A549 (cell line): ENCODE data around the gene SRRM1. TPM values are rescaled to one million over a fixed set of nuclear protein-coding genes. Genes with fewer than 3 reads are reported as not detected.
A peak's percentile ranks its signal among the peaks of the same experiment; 100 is the strongest.

ENCODE experiments used
- ATAC-seq, 2 experiments: fragments of 200-7000 bp in 1 of 2; fragments of >200 bp in 1 of 2; cut with Nextera tagmentation in 1 of 2; cut with Tn5 transposase in 1 of 2; 3 replicates each; pipeline versions ENCODE4 v1.8.0 to v1.9.1; 2018 to 2020; ENCODE audit warnings: mild to moderate bottlenecking in 1 of 2, moderate library complexity in 1 of 2
- CTCF ChIA-PET: fragments of 300-600 bp; sonication (Branson Sonifier 250); formaldehyde crosslinking; extraction: SDS; loops from one replicate; lab custom pipeline; 2021; ENCODE audit warnings: antibody characterized with exemption, inconsistent platforms; lab: Yijun Ruan, JAX
- POLR2A ChIA-PET: fragments of 350-600 bp; formaldehyde crosslinking; extraction: SDS; loops from one replicate; lab custom pipeline; 2021; ENCODE audit warnings: antibody characterized with exemption, inconsistent platforms; lab: Yijun Ruan, JAX
- DNase-seq, 2 experiments: peaks; one replicate each; pipeline versions ENCODE4 v3.0.0 to v3.0.0-alpha.2; 2011 to 2016; ENCODE audit warnings: low read depth in 1 of 2, low spot score in 1 of 2
- FAIRE-seq: peaks from 2 replicates; lab custom pipeline; 2011; peaks lifted over from hg19 to GRCh38; lab: Jason Lieb, UNC
- H3K27ac ChIP-seq, 2 experiments: fragments of >200 bp; sonication (Bioruptor Twin); formaldehyde crosslinking; 3 replicates each; pipeline ENCODE4 v1.5.1; 2016 to 2017
- H3K4me1 ChIP-seq: fragments of >200 bp; sonication (Bioruptor Twin); formaldehyde crosslinking; 3 replicates; pipeline ENCODE4 v1.6.1; 2016
- H3K4me2 ChIP-seq: fragments of >200 bp; sonication (Bioruptor Twin); formaldehyde crosslinking; 3 replicates; pipeline ENCODE4 v1.6.1; 2016
- H3K4me3 ChIP-seq: fragments of >200 bp; sonication (Bioruptor Twin); formaldehyde crosslinking; 3 replicates; pipeline ENCODE4 v1.5.1; 2016
- H3K9me3 ChIP-seq: fragments of >200 bp; sonication (Bioruptor Twin); formaldehyde crosslinking; 3 replicates; pipeline ENCODE4 v1.6.1; 2016
- BCL3 ChIP-seq: fragments of >200 bp; sonication (Bioruptor Twin); formaldehyde crosslinking; IDR thresholded peaks from 3 replicates; pipeline ENCODE4 v1.6.1; 2016
- CBX2 ChIP-seq: fragments of 200-600 bp; sonication (generic); IDR thresholded peaks from 2 replicates; pipeline ENCODE4 v1.6.1; 2016; ENCODE audit warnings: low read depth, mild to moderate bottlenecking, borderline replicate concordance
- CEBPB ChIP-seq, 2 experiments: fragments of >200 bp in 1 of 2; sonication (Bioruptor Twin) in 1 of 2; formaldehyde crosslinking in 1 of 2; IDR thresholded peaks; 2 replicates each; pipeline ENCODE4 v1.6.1; 2012 to 2016
- EHMT2 ChIP-seq: fragments of 200-600 bp; sonication (generic); IDR thresholded peaks from 2 replicates; pipeline ENCODE4 v1.6.1; 2016; ENCODE audit warnings: antibody characterized with exemption, low read depth, mild to moderate bottlenecking, moderate library complexity
- ELK1 ChIP-seq: fragments of 150-350 bp; IDR thresholded peaks from 2 replicates; pipeline ENCODE4 v1.6.1; 2014; ENCODE audit warnings: low read depth, mild to moderate bottlenecking, low read length
- GATA3 ChIP-seq: IDR thresholded peaks from 2 replicates; pipeline ENCODE4 v1.6.1; 2012; ENCODE audit warnings: borderline replicate concordance
- HEYL ChIP-seq: fragments of 250-450 bp; sonication (Bioruptor Pico); IDR thresholded peaks from 2 replicates; pipeline ENCODE4 v1.8.0; 2021; ENCODE audit warnings: mild to moderate bottlenecking, moderate library complexity
- HOXB13 ChIP-seq: fragments of 250-450 bp; sonication (Bioruptor Pico); IDR thresholded peaks from 2 replicates; pipeline ENCODE4 v1.5.0; 2020; ENCODE audit warnings: low read depth, mild to moderate bottlenecking, moderate library complexity
- JUNB ChIP-seq: fragments of >200 bp; sonication (Bioruptor Twin); formaldehyde crosslinking; IDR thresholded peaks from 2 replicates; pipeline ENCODE4 v1.6.1; 2016
- KDM1A ChIP-seq: fragments of 200-600 bp; sonication (generic); IDR thresholded peaks from 2 replicates; pipeline ENCODE4 v1.6.1; 2016; ENCODE audit warnings: low read depth, mild to moderate bottlenecking
- MAFK ChIP-seq: fragments of 450-650 bp; IDR thresholded peaks from 2 replicates; pipeline ENCODE4 v1.6.1; 2014; ENCODE audit not compliant: partially characterized antibody
- MAZ ChIP-seq: fragments of 150-350 bp; IDR thresholded peaks from 2 replicates; pipeline ENCODE4 v1.6.1; 2014; ENCODE audit warnings: antibody characterized with exemption, low read depth, low read length, borderline replicate concordance
- NFE2L2 ChIP-seq: fragments of 150-350 bp; conservative IDR thresholded peaks from 2 replicates; pipeline ENCODE4 v1.6.1; 2014; ENCODE audit warnings: low read length
- PHF8 ChIP-seq: fragments of 200-600 bp; sonication (generic); IDR thresholded peaks from 2 replicates; pipeline ENCODE4 v1.6.1; 2016; ENCODE audit warnings: low read depth, mild to moderate bottlenecking, antibody characterized with exemption, moderate library complexity, borderline replicate concordance
- RCOR1 ChIP-seq: fragments of 150-350 bp; IDR thresholded peaks from 2 replicates; pipeline ENCODE4 v1.6.1; 2014; ENCODE audit warnings: antibody characterized with exemption, low read length, low read depth
- RNF2 ChIP-seq: fragments of 200-600 bp; sonication (generic); IDR thresholded peaks from 2 replicates; pipeline ENCODE4 v1.6.1; 2016; ENCODE audit warnings: low read depth, mild to moderate bottlenecking, antibody characterized with exemption, moderate library complexity, borderline replicate concordance
- SREBF2 ChIP-seq: fragments of 450-650 bp; IDR thresholded peaks from 2 replicates; pipeline ENCODE4 v1.6.1; 2014; ENCODE audit warnings: mild to moderate bottlenecking, moderate library complexity
- ZC3H11A ChIP-seq: fragments of 450-650 bp; IDR thresholded peaks from 2 replicates; pipeline ENCODE4 v1.6.1; 2014; ENCODE audit warnings: antibody characterized with exemption, mild to moderate bottlenecking
- ZFP36 ChIP-seq: fragments of 450-650 bp; IDR thresholded peaks from 2 replicates; pipeline ENCODE4 v1.6.1; 2014; ENCODE audit warnings: borderline replicate concordance; ENCODE audit not compliant: partially characterized antibody
- WGBS: methylation state at CpG from one replicate; pipeline ENCODE4 v1.1.6; 2017; ENCODE audit errors: missing lambda C conversion rate; 5-methylcytosine and 5-hydroxymethylcytosine counted together
- polyA plus RNA-seq, 4 experiments: library from polyadenylated mRNA; depleted of rRNA in 3 of 4; stranded (reverse); fragments of >200 nt; fragmentation: RNase III in 1 of 4; extraction: RNeasy Plus Mini Kit Qiagen cat#74134 plus additional on column Dnase treatment in 1 of 4; gene quantifications; 2 replicates in 3 of 4; 3 replicates in 1 of 4; pipeline ENCODE4 v1.2.3, GENCODE V29; 2011 to 2017

Gene SRRM1
- polyA plus RNA-seq, 2 of the 4 experiments (the other 2 are of a cell fraction) = 59.6 to 72.5 TPM

- H3K27ac ChIP-seq = no peak overlapping the region
- H3K9me3 ChIP-seq = no peaks in the 10 kb centered on the region
- CTCF ChIA-PET = interaction anchor here (1.3 kb wide), 1 partner anchor 23 kb away, joined by 3 read pairs; no protein-coding TSS in a partner anchor
- WGBS = 79% methylated on average over 9 of the region's 9 CpGs
- no peak for DNase-seq
- peaks cover 5% of the 10 kb centered on the region; the same call in 2 of the 3 replicates for H3K4me1 ChIP-seq
- H3K4me3 ChIP-seq = no peak overlapping the region
- no peak for FAIRE-seq
- ATAC-seq = no peak
- no peak for TF ChIP-seq NFE2L2
- TF ChIP-seq MAFK = no peak
- TF ChIP-seq ZC3H11A = no peak
- TF ChIP-seq SREBF2 = no peak
- no peak for TF ChIP-seq RCOR1
- POLR2A ChIA-PET = no interaction called here
- no peak overlapping the region for H3K4me2 ChIP-seq
Measured at GRCh38 chr1:24596401-24596880, 46.7 kb upstream of the SRRM1 start.

- ChIA-PET POLR2A (no interaction called here), CTCF (interaction anchor here (0.7 to 1.1 kb wide), 4 partner anchors 9 to 231 kb away, joined by 3 to 4 read pairs (median 4); no protein-coding TSS in a partner anchor)
- Histone ChIP-seq H3K4me1 (peaks cover 5% of the 10 kb centered on the region; the same call in 2 of the 3 replicates), H3K4me2 (no peak overlapping the region), H3K9me3 (no peaks in the 10 kb centered on the region), H3K27ac (no peak overlapping the region), H3K4me3 (no peak overlapping the region)
- TF ChIP-seq RNF2 = no peak
- FAIRE-seq (no peak), DNase-seq (no peak), ATAC-seq (no peak)
- 100% methylated on average over 3 of the region's 3 CpGs for WGBS
Measured at GRCh38 chr1:24599265-24599664, 43.8 kb upstream of the SRRM1 start.

GRCh38 chr1:24600551-24600950, 42.6 kb upstream of the SRRM1 start:
- DNase-seq (no peak), ATAC-seq (no peak), FAIRE-seq (no peak)
- ChIA-PET CTCF (no interaction called here), POLR2A (no interaction called here)
- no peak for TF ChIP-seq MAZ
- no peak for TF ChIP-seq PHF8
- no peak for TF ChIP-seq ZC3H11A
- TF ChIP-seq EHMT2 = no peak
- TF ChIP-seq KDM1A = no peak
- no peak for TF ChIP-seq MAFK
- no peak for TF ChIP-seq ZFP36
- no peak for TF ChIP-seq HOXB13
- no peak for TF ChIP-seq CEBPB (IDR thresholded peaks at IDR 0.05)
- no peak for TF ChIP-seq ELK1
- no peak for TF ChIP-seq GATA3
- TF ChIP-seq RNF2 = no peak
- no peak for TF ChIP-seq HEYL (CRISPR knock-in tag)
- no peak for TF ChIP-seq BCL3
- no peak for TF ChIP-seq JUNB
- no peak for TF ChIP-seq CBX2
- peaks cover 5% of the 10 kb centered on the region; the same call in 2 of the 3 replicates for H3K4me1 ChIP-seq
- no peaks in the 10 kb centered on the region for H3K9me3 ChIP-seq
- H3K27ac ChIP-seq = no peak overlapping the region
- H3K4me2 ChIP-seq = 0 out of 3 replicates have a peak overlapping the region, but pooled peaks have one; percentile 19
- H3K4me3 ChIP-seq = no peak overlapping the region
- WGBS = 51% methylated on average over 5 of the region's 5 CpGs
